H9 (cell line): Measurements from ENCODE around the gene CTNNA3. TPM values are rescaled to one million over a fixed set of nuclear protein-coding genes. Genes with fewer than 3 reads are reported as not detected.
"Not testable (repeated sequence)": the region's sequence is repeated elsewhere in the genome, so short reads cannot be mapped to it uniquely, and the experiment has no call there.

ENCODE experiments used
- DNase-seq: peaks from one replicate; pipeline ENCODE4 v3.0.0-alpha.2; 2017
- H2AFZ ChIP-seq: one replicate; pipeline ENCODE4 v1.6.1; 2013; ENCODE audit warnings: mild to moderate bottlenecking, low read length, control low read depth, moderate library complexity
- H2AK5ac ChIP-seq: 2 replicates; pipeline ENCODE4 v1.6.1; 2013; ENCODE audit warnings: low read length, control low read depth, mixed read lengths; ENCODE audit not compliant: insufficient read length
- H2BK120ac ChIP-seq: one replicate; pipeline ENCODE4 v1.6.1; 2013; ENCODE audit warnings: low read depth, mild to moderate bottlenecking, low read length, control low read depth, inconsistent platforms; ENCODE audit not compliant: poor library complexity, severe bottlenecking
- H2BK12ac ChIP-seq: 2 replicates; pipeline ENCODE4 v1.6.1; 2013; ENCODE audit warnings: low read length, control low read depth, mixed read lengths, low read depth; ENCODE audit not compliant: insufficient read length
- H2BK15ac ChIP-seq: 2 replicates; pipeline ENCODE4 v1.6.1; 2013; ENCODE audit warnings: low read depth, low read length, control low read depth
- H2BK20ac ChIP-seq: one replicate; pipeline ENCODE4 v1.6.1; 2013; ENCODE audit warnings: low read depth, mild to moderate bottlenecking, low read length, control low read depth, inconsistent platforms; ENCODE audit not compliant: poor library complexity, severe bottlenecking
- H2BK5ac ChIP-seq: 2 replicates; pipeline ENCODE4 v1.6.1; 2013; ENCODE audit warnings: low read length, control low read depth, mixed read lengths; ENCODE audit not compliant: insufficient read length
- H3K14ac ChIP-seq: 2 replicates; pipeline ENCODE4 v1.6.1; 2013; ENCODE audit warnings: low read length, control low read depth; ENCODE audit not compliant: insufficient read depth
- H3K18ac ChIP-seq: 2 replicates; pipeline ENCODE4 v1.6.1; 2013; ENCODE audit warnings: low read depth, mild to moderate bottlenecking, mixed read lengths, low read length, control low read depth; ENCODE audit not compliant: insufficient read length
- H3K23ac ChIP-seq: 2 replicates; pipeline ENCODE4 v1.6.1; 2013; ENCODE audit warnings: low read length, control low read depth, mixed read lengths, low read depth; ENCODE audit not compliant: insufficient read length
- H3K23me2 ChIP-seq: 2 replicates; pipeline ENCODE4 v1.6.1; 2013; ENCODE audit warnings: low read depth, mild to moderate bottlenecking, mixed read lengths, low read length, control low read depth; ENCODE audit not compliant: insufficient read length, poor library complexity, severe bottlenecking
- H3K27ac ChIP-seq: 2 replicates; pipeline ENCODE4 v1.5.1; 2013; ENCODE audit warnings: low read length, control low read depth, mixed read lengths, low read depth; ENCODE audit not compliant: insufficient read length
- H3K27me3 ChIP-seq: 2 replicates; pipeline ENCODE4 v1.6.1; 2013; ENCODE audit warnings: low read length, control low read depth, inconsistent platforms; ENCODE audit not compliant: insufficient read depth
- H3K4ac ChIP-seq: 2 replicates; pipeline ENCODE4 v1.6.1; 2013; ENCODE audit warnings: low read depth, mild to moderate bottlenecking, control low read depth, inconsistent platforms, low read length, moderate library complexity
- H3K4me1 ChIP-seq: 2 replicates; pipeline ENCODE4 v1.6.1; 2013; ENCODE audit warnings: low read length, control low read depth, inconsistent platforms; ENCODE audit not compliant: insufficient read depth
- H3K4me2 ChIP-seq: 2 replicates; pipeline ENCODE4 v1.6.1; 2013; ENCODE audit warnings: low read length, control low read depth, mixed read lengths; ENCODE audit not compliant: insufficient read length, insufficient read depth
- H3K56ac ChIP-seq: 2 replicates; pipeline ENCODE4 v1.6.1; 2013; ENCODE audit warnings: low read depth, mild to moderate bottlenecking, mixed read lengths, low read length, control low read depth; ENCODE audit not compliant: insufficient read length
- H3K79me1 ChIP-seq: 2 replicates; pipeline ENCODE4 v1.6.1; 2013; ENCODE audit warnings: low read depth, mild to moderate bottlenecking, moderate library complexity, low read length, control low read depth, inconsistent platforms; ENCODE audit not compliant: insufficient read depth, poor library complexity, severe bottlenecking
- H3K79me2 ChIP-seq: 2 replicates; pipeline ENCODE4 v1.6.1; 2013; ENCODE audit warnings: low read length, control low read depth, inconsistent platforms; ENCODE audit not compliant: insufficient read depth
- H3K9ac ChIP-seq: 2 replicates; pipeline ENCODE4 v1.6.1; 2013; ENCODE audit warnings: low read length, control low read depth, mixed read lengths; ENCODE audit not compliant: insufficient read length; ENCODE audit errors: extremely low read depth
- H3K9me3 ChIP-seq: one replicate; pipeline ENCODE4 v1.6.1; 2013; ENCODE audit warnings: low read depth, low read length, inconsistent platforms; ENCODE audit not compliant: control insufficient read depth
- H3T11ph ChIP-seq: one replicate; pipeline ENCODE4 v1.6.1; 2013; ENCODE audit warnings: mild to moderate bottlenecking, low read length, control low read depth, inconsistent platforms
- H4K20me1 ChIP-seq: one replicate; pipeline ENCODE4 v1.6.1; 2013; ENCODE audit not compliant: control insufficient read depth, insufficient read length, insufficient read depth
- H4K5ac ChIP-seq: 2 replicates; pipeline ENCODE4 v1.6.1; 2013; ENCODE audit warnings: low read depth, mild to moderate bottlenecking, mixed read lengths, low read length, control low read depth; ENCODE audit not compliant: insufficient read length
- H4K8ac ChIP-seq: replicated peaks from 2 replicates; pipeline ENCODE4 v1.6.1; 2013; ENCODE audit warnings: low read length, control low read depth, mixed read lengths, low read depth; ENCODE audit not compliant: insufficient read length
- H4K91ac ChIP-seq: 2 replicates; pipeline ENCODE4 v1.6.1; 2013; ENCODE audit warnings: low read depth, mild to moderate bottlenecking, moderate library complexity, mixed read lengths, low read length, control low read depth; ENCODE audit not compliant: insufficient read length
- H3K27ac Mint-ChIP-seq, 3 experiments: 2 replicates in 2 of 3; 3 replicates in 1 of 3; pipeline ENCODE4 v1.8.0; 2020 to 2021; ENCODE audit warnings: mixed read lengths in 3 of 3, mild to moderate bottlenecking in 1 of 3, moderate library complexity in 1 of 3
- H3K27me3 Mint-ChIP-seq: 2 replicates; pipeline ENCODE4 v1.8.0; 2021; ENCODE audit warnings: low read depth, mild to moderate bottlenecking, moderate library complexity, mixed read lengths
- H3K36me3 Mint-ChIP-seq, 3 experiments: 2 replicates in 2 of 3; 3 replicates in 1 of 3; pipeline ENCODE4 v1.8.0; 2020 to 2021; ENCODE audit warnings: low read depth in 3 of 3, mixed read lengths in 3 of 3; ENCODE audit not compliant: insufficient read depth in 1 of 3
- H3K4me1 Mint-ChIP-seq, 2 experiments: 2 replicates each; pipeline ENCODE4 v1.8.0; 2020; ENCODE audit warnings: mixed read lengths in 2 of 2
- H3K4me3 Mint-ChIP-seq, 2 experiments: 2 replicates in 1 of 2; 3 replicates in 1 of 2; pipeline ENCODE4 v1.8.0; 2020 to 2021; ENCODE audit warnings: mild to moderate bottlenecking in 2 of 2, mixed read lengths in 2 of 2, moderate library complexity in 1 of 2
- H3K9me3 Mint-ChIP-seq, 2 experiments: 2 replicates in 1 of 2; 3 replicates in 1 of 2; pipeline ENCODE4 v1.8.0; 2020; ENCODE audit warnings: mild to moderate bottlenecking in 2 of 2, mixed read lengths in 2 of 2, moderate library complexity in 1 of 2
- CTCF ChIP-seq: fragments of 200-600 bp; sonication (generic); conservative IDR thresholded peaks from 3 replicates; pipeline ENCODE4 v1.8.0; 2021; ENCODE audit warnings: antibody characterized with exemption, mild to moderate bottlenecking
- WGBS: extraction: QIAGEN DNeasy Blood & Tissue Kit; methylation state at CpG from one replicate; pipeline ENCODE4 v1.1.7; 2013; ENCODE audit warnings: missing lambda C conversion rate, low lambda C conversion rate, mixed read lengths; ENCODE audit not compliant: insufficient read length; ENCODE audit errors: extremely low coverage; 5-methylcytosine and 5-hydroxymethylcytosine counted together
- total RNA-seq: library from RNA; stranded (reverse); gene quantifications from 2 replicates; pipeline ENCODE4 v1.2.1, GENCODE V29; 2021

CTNNA3 gene
- total RNA-seq, 1 experiment from 2014 or later, result 3.3 TPM

DNA sequence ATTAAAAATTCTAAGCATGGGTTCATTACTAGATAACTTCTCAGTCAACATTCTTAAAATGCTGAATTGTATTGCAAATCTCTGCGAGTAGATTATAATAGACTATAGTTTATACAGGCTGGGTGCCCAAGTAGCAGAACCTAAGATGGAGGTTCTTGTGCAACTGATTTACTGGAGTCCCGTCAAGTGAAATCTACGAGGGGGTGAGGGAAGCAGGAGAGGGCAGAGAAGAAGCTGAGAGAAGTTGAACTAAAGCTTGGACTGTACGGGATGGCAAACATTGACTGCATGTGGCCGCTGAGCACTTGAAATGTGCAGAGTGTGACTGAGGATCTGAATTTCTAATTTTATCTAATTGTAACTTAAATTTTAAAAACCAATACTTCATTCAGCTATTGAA, 124.5 kb downstream of the CTNNA3 start:
- no peak overlapping the region for H3K27ac Mint-ChIP-seq
- no peaks in the 10 kb centered on the region for H3K9me3 ChIP-seq
- H3K23me2 ChIP-seq, result no peaks in the 10 kb centered on the region

GRCh38 chr10:67558311-67558710, 137.7 kb downstream of the CTNNA3 start:
- DNase-seq, H2AK5ac ChIP-seq, H4K20me1 ChIP-seq, H3K27me3 Mint-ChIP-seq, H3K9ac ChIP-seq, H4K5ac ChIP-seq, H2BK5ac ChIP-seq, H3K27ac Mint-ChIP-seq, H4K8ac ChIP-seq, H3K27ac ChIP-seq, H3K23me2 ChIP-seq, H2BK20ac ChIP-seq, H3T11ph ChIP-seq, H3K79me2 ChIP-seq, H3K4me1 ChIP-seq, H3K14ac ChIP-seq, H3K4me3 Mint-ChIP-seq, H2BK120ac ChIP-seq, H2BK15ac ChIP-seq, H4K91ac ChIP-seq, H3K4ac ChIP-seq, H3K18ac ChIP-seq, H3K23ac ChIP-seq, H2BK12ac ChIP-seq, H3K9me3 ChIP-seq, H3K79me1 ChIP-seq, H3K4me2 ChIP-seq, H3K56ac ChIP-seq, H2AFZ ChIP-seq, H3K4me1 Mint-ChIP-seq, H3K27me3 ChIP-seq: not testable (repeated sequence)
- H3K9me3 Mint-ChIP-seq, result peaks cover 32 to 50% of the 10 kb centered on the region in 2 experiments
- no CpG with 5 or more reads among the region's 14 CpGs for WGBS
- H3K36me3 Mint-ChIP-seq, result peaks cover 9 to 22% (median 9%) of the 10 kb centered on the region in 3 experiments

More for the DNA sequence above, 124.5 kb downstream of the CTNNA3 start:
- H3K4me2 ChIP-seq, result no peak overlapping the region
- no peak overlapping the region for H3K4ac ChIP-seq
- H3K27me3 Mint-ChIP-seq, result no peaks in the 10 kb centered on the region
- H3K36me3 Mint-ChIP-seq, result no peaks in the 10 kb centered on the region
- no peak overlapping the region for H2BK20ac ChIP-seq
- no peak overlapping the region for H3K23ac ChIP-seq
- no peak overlapping the region for H2BK5ac ChIP-seq
- no peak overlapping the region for H3K27ac ChIP-seq
- no peak overlapping the region for H3K4me3 Mint-ChIP-seq
- H3K56ac ChIP-seq, result no peak overlapping the region
- H3K18ac ChIP-seq, result no peak overlapping the region
- H4K91ac ChIP-seq, result no peak overlapping the region
- H4K5ac ChIP-seq, result no peak overlapping the region
- no peak overlapping the region for H3K14ac ChIP-seq
- no peak overlapping the region for H2BK120ac ChIP-seq
- H3K4me1 ChIP-seq, result no peaks in the 10 kb centered on the region
- H2AFZ ChIP-seq, result no peak overlapping the region
- no peaks in the 10 kb centered on the region for H3K27me3 ChIP-seq
- H2BK12ac ChIP-seq, result no peak overlapping the region
- H3T11ph ChIP-seq, result no peak overlapping the region
- no peak for TF ChIP-seq CTCF
- H3K79me2 ChIP-seq, result no peaks in the 10 kb centered on the region
- no peaks in the 10 kb centered on the region for H3K4me1 Mint-ChIP-seq
- WGBS, result no CpG with 5 or more reads among the region's 5 CpGs
- no peaks in the 10 kb centered on the region for H3K9me3 Mint-ChIP-seq
- H4K8ac ChIP-seq, result no peak overlapping the region
- no peak overlapping the region for H2BK15ac ChIP-seq
- H3K79me1 ChIP-seq, result no peaks in the 10 kb centered on the region
- H4K20me1 ChIP-seq, result no peaks in the 10 kb centered on the region
- DNase-seq, result no peak
- no peak overlapping the region for H2AK5ac ChIP-seq
- no peak overlapping the region for H3K9ac ChIP-seq
